Activated CD8-positive, alpha-beta T cell treated with anti-CD3 and anti-CD28 coated beads for 36 hours (primary cell): ENCODE data around the gene ARFGAP1. TPM values are rescaled to one million over a fixed set of nuclear protein-coding genes. Genes with fewer than 3 reads are reported as not detected.

Source experiments
- ATAC-seq: fragments of 200-7000 bp; cut with Tn5 transposase; one replicate; pipeline ENCODE4 v1.10.0; 2021; ENCODE audit warnings: mild to moderate bottlenecking, moderate library complexity
- CTCF ChIA-PET: fragments of 350-600 bp; sonication (Branson Sonifier 250); formaldehyde crosslinking; loops from one replicate; lab custom pipeline; 2021; ENCODE audit warnings: antibody characterized with exemption; lab: Charles Lee
- POLR2A ChIA-PET: fragments of 350-600 bp; sonication (Branson Sonifier 250); formaldehyde crosslinking; loops from one replicate; lab custom pipeline; 2021; ENCODE audit warnings: antibody characterized with exemption; lab: Charles Lee
- DNase-seq: peaks from one replicate; pipeline ENCODE4 v3.0.0-alpha.2; 2020
- H3K27ac Mint-ChIP-seq: one replicate; pipeline ENCODE4 v1.8.0; 2021; ENCODE audit warnings: mild to moderate bottlenecking, mixed read lengths
- H3K27me3 Mint-ChIP-seq: one replicate; pipeline ENCODE4 v1.8.0; 2021; ENCODE audit warnings: mixed read lengths
- H3K36me3 Mint-ChIP-seq: one replicate; pipeline ENCODE4 v1.8.0; 2021; ENCODE audit warnings: low read depth, mixed read lengths
- H3K4me1 Mint-ChIP-seq: one replicate; pipeline ENCODE4 v1.8.0; 2021; ENCODE audit warnings: low read depth, mixed read lengths
- H3K4me3 Mint-ChIP-seq: one replicate; pipeline ENCODE4 v1.8.0; 2021; ENCODE audit warnings: mild to moderate bottlenecking, moderate library complexity, mixed read lengths
- H3K9me3 Mint-ChIP-seq: one replicate; pipeline ENCODE4 v1.8.0; 2021; ENCODE audit warnings: mixed read lengths
- CTCF ChIP-seq: fragments of 200-600 bp; IDR thresholded peaks from one replicate; pipeline ENCODE4 v1.8.0; 2022; ENCODE audit warnings: antibody characterized with exemption, mild to moderate bottlenecking
- intact Hi-C: fragments of 100-400 bp; cut with micrococcal nuclease; formaldehyde crosslinking; loops from one replicate; pipeline ENCODE4 v1.10.0; 2022
- total RNA-seq, 2 experiments: library from RNA; stranded (reverse); gene quantifications; one replicate each; pipeline ENCODE4 v1.2.3, GENCODE V29; 2021

Gene ARFGAP1
- total RNA-seq, 2 experiments from 2014 or later = 71.3 to 75.0 TPM

GRCh38 chr20:63314566-63315239, 42.1 kb downstream of the ARFGAP1 start:
- Mint-ChIP-seq H3K27ac (no peak overlapping the region), H3K4me3 (no peak overlapping the region), H3K36me3 (no peaks in the 10 kb centered on the region), H3K27me3 (peaks cover 1% of the 10 kb centered on the region), H3K9me3 (no peaks in the 10 kb centered on the region), H3K4me1 (no peaks in the 10 kb centered on the region)
- intact Hi-C loops = no loop called here
- DNase-seq (no peak), ATAC-seq (no peak)
- POLR2A ChIA-PET = no interaction called here
- CTCF ChIA-PET = no interaction called here
- TF ChIP-seq CTCF = no peak

GRCh38 chr20:63315240-63315689, 42.7 kb downstream of the ARFGAP1 start:
- intact Hi-C loops = no loop called here
- H3K27ac Mint-ChIP-seq = no peak overlapping the region
- no peak for ATAC-seq

GRCh38 chr20:63315731-63316491, 43.3 kb downstream of the ARFGAP1 start:
- H3K36me3 Mint-ChIP-seq = no peaks in the 10 kb centered on the region
- DNase-seq = no peak
- H3K27me3 Mint-ChIP-seq = no peaks in the 10 kb centered on the region
- H3K4me1 Mint-ChIP-seq = no peaks in the 10 kb centered on the region
- intact Hi-C loops = no loop called here
- ATAC-seq = no peak
- POLR2A ChIA-PET = no interaction called here
- CTCF ChIA-PET = no interaction called here
- no peaks in the 10 kb centered on the region for H3K9me3 Mint-ChIP-seq
- no peak overlapping the region for H3K27ac Mint-ChIP-seq
- TF ChIP-seq CTCF = no peak
- H3K4me3 Mint-ChIP-seq = no peak overlapping the region

More at GRCh38 chr20:63315240-63315689, 42.7 kb downstream of the ARFGAP1 start:
- ChIA-PET POLR2A (no interaction called here), CTCF (no interaction called here)
- no peak for TF ChIP-seq CTCF
- Mint-ChIP-seq H3K36me3 (no peaks in the 10 kb centered on the region), H3K4me3 (no peak overlapping the region), H3K27me3 (no peaks in the 10 kb centered on the region), H3K9me3 (no peaks in the 10 kb centered on the region), H3K4me1 (no peaks in the 10 kb centered on the region)
- no peak for DNase-seq

GRCh38 chr20:63316502-63316921, 43.9 kb downstream of the ARFGAP1 start:
- DNase-seq (no peak), ATAC-seq (no peak)
- H3K9me3 Mint-ChIP-seq = no peaks in the 10 kb centered on the region
- H3K4me3 Mint-ChIP-seq = no peak overlapping the region
- H3K27me3 Mint-ChIP-seq = no peaks in the 10 kb centered on the region
- intact Hi-C loops = no loop called here
- H3K36me3 Mint-ChIP-seq = no peaks in the 10 kb centered on the region
- TF ChIP-seq CTCF = no peak
- ChIA-PET POLR2A (no interaction called here), CTCF (interaction anchor here (1.4 kb wide), 1 partner anchor 66 kb away, joined by 5 read pairs; no protein-coding TSS in a partner anchor)
- H3K27ac Mint-ChIP-seq = no peak overlapping the region
- H3K4me1 Mint-ChIP-seq = no peaks in the 10 kb centered on the region

- ATAC-seq (no peak), DNase-seq (no peak)
- Mint-ChIP-seq H3K36me3 (no peaks in the 10 kb centered on the region), H3K27me3 (no peaks in the 10 kb centered on the region), H3K4me3 (no peak overlapping the region), H3K27ac (no peak overlapping the region), H3K9me3 (no peaks in the 10 kb centered on the region), H3K4me1 (no peaks in the 10 kb centered on the region)
- ChIA-PET CTCF (interaction anchor here (1.4 kb wide), 1 partner anchor 65 kb away, joined by 5 read pairs; no protein-coding TSS in a partner anchor), POLR2A (no interaction called here)
- no peak for TF ChIP-seq CTCF
- intact Hi-C loops = no loop called here
Measured at GRCh38 chr20:63317061-63317460, 44.4 kb downstream of the ARFGAP1 start.
